Smooth muscle cell (in vitro differentiated cells): Measurements from ENCODE around the gene MTMR3. TPM values are rescaled to one million over a fixed set of nuclear protein-coding genes. Genes with fewer than 3 reads are reported as not detected.

Experiments
- DNase-seq: peaks from one replicate; lab custom pipeline; 2025; ENCODE audit not compliant: unreplicated experiment; lab: John Stamatoyannopoulos, UW
- H2AFZ ChIP-seq: fragments of 200-600 bp; sonication (generic); 2 replicates; pipeline ENCODE4 v1.6.0; 2016; ENCODE audit warnings: antibody characterized with exemption, low read depth, mild to moderate bottlenecking
- H3F3A ChIP-seq: fragments of 200-600 bp; sonication (generic); 2 replicates; pipeline ENCODE4 v1.6.0; 2017; ENCODE audit warnings: antibody characterized with exemption, low read depth
- H3K27ac ChIP-seq: fragments of 200-600 bp; sonication (generic); 2 replicates; pipeline ENCODE4 v1.5.1; 2016; ENCODE audit warnings: low read depth, mild to moderate bottlenecking
- H3K27me3 ChIP-seq: fragments of 200-600 bp; sonication (generic); 2 replicates; pipeline ENCODE4 v1.6.1; 2016; ENCODE audit warnings: low read depth, mild to moderate bottlenecking
- H3K36me3 ChIP-seq: fragments of 200-600 bp; sonication (generic); 2 replicates; pipeline ENCODE4 v1.5.1; 2016; ENCODE audit warnings: low read depth
- H3K4me1 ChIP-seq: fragments of 200-600 bp; sonication (generic); 2 replicates; pipeline ENCODE4 v1.5.1; 2016; ENCODE audit warnings: low read depth
- H3K4me2 ChIP-seq: fragments of 200-600 bp; sonication (generic); 2 replicates; pipeline ENCODE4 v1.6.0; 2016; ENCODE audit warnings: mild to moderate bottlenecking
- H3K4me3 ChIP-seq: fragments of 200-600 bp; sonication (generic); 2 replicates; pipeline ENCODE4 v1.5.1; 2016; ENCODE audit warnings: mild to moderate bottlenecking
- H3K79me2 ChIP-seq: fragments of 200-600 bp; sonication (generic); 2 replicates; pipeline ENCODE4 v1.6.0; 2016; ENCODE audit warnings: low read depth, mild to moderate bottlenecking
- H3K9ac ChIP-seq: fragments of 200-600 bp; sonication (generic); 2 replicates; pipeline ENCODE4 v1.6.0; 2016; ENCODE audit warnings: low read depth
- H3K9me3 ChIP-seq: fragments of 200-600 bp; sonication (generic); replicated peaks from 2 replicates; pipeline ENCODE4 v1.5.1; 2016; ENCODE audit warnings: low read depth
- H4K20me1 ChIP-seq: fragments of 200-600 bp; sonication (generic); 2 replicates; pipeline ENCODE4 v1.6.0; 2016; ENCODE audit warnings: low read depth
- CTCF ChIP-seq: fragments of 200-600 bp; sonication (generic); IDR thresholded peaks from 2 replicates; pipeline ENCODE4 v1.5.1; 2017; ENCODE audit warnings: borderline replicate concordance, mild to moderate bottlenecking, antibody characterized with exemption; ENCODE audit not compliant: insufficient read depth, poor library complexity, severe bottlenecking
- WGBS: methylation state at CpG from one replicate; pipeline ENCODE4 v1.1.7; 2016; ENCODE audit warnings: low lambda C conversion rate; 5-methylcytosine and 5-hydroxymethylcytosine counted together
- polyA plus RNA-seq: library from polyadenylated mRNA; unstranded; fragments of >200 nt; fragmentation: Nextera tagmentation; extraction: Ambion mirVana; gene quantifications from 2 replicates; pipeline ENCODE4 v1.2.1, GENCODE V29; 2016
- total RNA-seq: library from RNA; depleted of rRNA; stranded (reverse); fragments of >200 nt; gene quantifications from 2 replicates; pipeline ENCODE4 v1.2.3, GENCODE V29; 2014

Gene MTMR3
- total and polyA plus RNA-seq, 2 experiments from 2014 or later: 15.8 to 48.9 TPM

GRCh38 chr22:30031764-30032455, 148.9 kb downstream of the MTMR3 start:
- no peak for TF ChIP-seq CTCF
- 98% methylated on average over 2 of the region's 2 CpGs for WGBS
- Histone ChIP-seq H3K4me1 (peaks cover 2% of the 10 kb centered on the region), H3K27me3 (no peaks in the 10 kb centered on the region), H3K9me3 (no peaks in the 10 kb centered on the region), H2AFZ (no peak overlapping the region), H3K9ac (no peak overlapping the region), H3K27ac (no peak overlapping the region), H3K36me3 (no peaks in the 10 kb centered on the region), H3K79me2 (no peaks in the 10 kb centered on the region), H3K4me2 (no peak overlapping the region), H3F3A (no peaks in the 10 kb centered on the region), H4K20me1 (no peaks in the 10 kb centered on the region), H3K4me3 (no peak overlapping the region)
- no peak for DNase-seq

GRCh38 chr22:30033137-30033536, 150.2 kb downstream of the MTMR3 start:
- Histone ChIP-seq H3K9me3 (no peaks in the 10 kb centered on the region), H3K9ac (no peak overlapping the region), H3K4me3 (no peak overlapping the region), H3F3A (no peaks in the 10 kb centered on the region), H3K79me2 (no peaks in the 10 kb centered on the region), H3K36me3 (no peaks in the 10 kb centered on the region), H3K27me3 (no peaks in the 10 kb centered on the region), H2AFZ (no peak overlapping the region), H3K4me2 (no peak overlapping the region), H3K4me1 (peaks cover 6% of the 10 kb centered on the region), H4K20me1 (no peaks in the 10 kb centered on the region), H3K27ac (no peak overlapping the region)
- DNase-seq: no peak
- TF ChIP-seq CTCF: no peak
- 96% methylated on average over 4 of the region's 4 CpGs for WGBS

- Histone ChIP-seq H4K20me1 (no peaks in the 10 kb centered on the region), H3K4me3 (no peak overlapping the region), H3K27me3 (no peaks in the 10 kb centered on the region), H3K9ac (no peak overlapping the region), H3K79me2 (no peaks in the 10 kb centered on the region), H3F3A (no peaks in the 10 kb centered on the region), H3K27ac (no peak overlapping the region), H3K9me3 (no peaks in the 10 kb centered on the region), H3K4me1 (peaks cover 6% of the 10 kb centered on the region), H3K4me2 (no peak overlapping the region), H3K36me3 (no peaks in the 10 kb centered on the region), H2AFZ (no peak overlapping the region)
- no peak for DNase-seq
- WGBS: 84% methylated on average over 5 of the region's 5 CpGs
- TF ChIP-seq CTCF: no peak
Measured at GRCh38 chr22:30033901-30034300, 150.9 kb downstream of the MTMR3 start.

- no peaks in the 10 kb centered on the region for H3F3A ChIP-seq
- peaks cover 6% of the 10 kb centered on the region for H3K4me1 ChIP-seq
- H4K20me1 ChIP-seq: no peaks in the 10 kb centered on the region
- TF ChIP-seq CTCF: no peak
- WGBS: 11% methylated on average over 2 of the region's 2 CpGs
- no peaks in the 10 kb centered on the region for H3K79me2 ChIP-seq
- no peak for DNase-seq
- no peaks in the 10 kb centered on the region for H3K27me3 ChIP-seq
- no peak overlapping the region for H3K9ac ChIP-seq
- no peaks in the 10 kb centered on the region for H3K36me3 ChIP-seq
- peak overlapping the region; percentile 76 for H3K27ac ChIP-seq
- H3K4me3 ChIP-seq: no peak overlapping the region
- no peak overlapping the region for H2AFZ ChIP-seq
- H3K9me3 ChIP-seq: no peaks in the 10 kb centered on the region
- H3K4me2 ChIP-seq: peak overlapping the region; percentile 41
Measured at GRCh38 chr22:30036656-30037055, 153.7 kb downstream of the MTMR3 start.
